CD4-positive, alpha-beta T cell treated with Interleukin-6 for 4 hours (primary cell): ENCODE data around the gene ZSCAN25.
"Not testable (repeated sequence)": the region's sequence is repeated elsewhere in the genome, so short reads cannot be mapped to it uniquely, and the experiment has no call there.

Experiments
- DNase-seq: peaks from one replicate; pipeline ENCODE4 v3.0.0-alpha.2; 2020; ENCODE audit warnings: mixed read lengths

ZSCAN25 gene

DNA sequence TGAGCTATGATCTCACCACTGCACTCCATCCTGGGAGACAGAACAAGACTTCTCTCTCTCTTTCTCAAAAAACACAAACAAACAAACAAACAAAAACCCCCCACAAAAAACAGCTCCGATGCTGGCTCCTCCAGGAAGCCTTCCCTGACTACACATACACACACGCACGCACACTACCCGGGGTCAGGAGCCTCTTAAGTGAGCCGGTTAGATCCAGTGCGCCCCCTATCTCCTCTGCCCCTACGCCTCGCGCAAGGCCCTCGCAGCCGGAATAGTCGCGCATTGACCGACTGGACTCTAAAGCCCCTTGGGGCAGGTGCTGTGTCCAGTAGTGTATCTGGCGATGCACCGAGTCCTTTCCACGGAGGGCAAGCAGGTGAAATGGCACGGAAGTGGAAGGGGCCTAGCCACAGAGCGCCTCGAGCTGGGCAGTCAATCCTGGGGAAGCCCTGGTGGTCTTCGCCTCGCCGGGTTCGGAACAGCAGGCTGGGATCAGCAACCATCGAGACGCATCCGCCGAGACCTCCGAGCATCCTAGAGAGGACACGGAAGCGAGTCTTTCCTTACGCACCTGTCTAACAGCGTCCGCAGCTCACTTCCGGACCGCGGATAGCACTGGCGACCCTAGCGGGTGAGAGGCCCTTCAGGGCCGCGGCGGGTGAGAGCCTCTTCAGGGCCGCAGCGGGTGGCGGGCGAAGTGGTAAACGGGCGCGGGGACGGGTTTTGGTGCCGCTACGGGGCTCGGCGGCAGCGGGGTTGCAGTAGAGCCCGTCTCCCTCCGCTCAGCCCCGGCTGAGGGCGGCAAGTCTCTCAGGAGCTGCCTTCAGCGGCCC is at the start of gene ZSCAN25:
Gene ZSCAN25 (plus strand): TSS at position 588 of the 833 bp plus-strand sequence. CDS start 2,661 bp downstream, outside the sequence.
- DNase-seq, result peak; percentile 91

DNA sequence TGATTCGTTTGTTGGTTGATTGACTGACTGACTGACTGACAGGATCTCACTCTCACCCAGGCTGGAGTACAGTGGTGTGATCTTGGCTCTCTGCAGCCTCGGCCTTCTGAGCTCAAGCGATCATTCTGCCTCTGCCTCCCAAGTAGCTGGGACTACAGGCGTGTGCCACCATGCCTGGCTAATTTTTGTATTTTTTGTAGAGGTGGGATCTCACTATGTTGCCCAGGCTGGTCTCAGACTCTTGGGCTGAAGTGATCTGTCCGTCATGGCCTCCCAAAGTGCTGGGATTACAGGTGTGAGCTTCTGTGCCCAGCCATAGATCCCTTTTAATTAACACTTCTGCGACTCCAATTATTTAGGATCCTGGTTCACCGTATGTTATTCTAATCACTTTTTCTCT is 48.0 kb upstream of the ZSCAN25 start:
- not testable (repeated sequence) for DNase-seq

DNA sequence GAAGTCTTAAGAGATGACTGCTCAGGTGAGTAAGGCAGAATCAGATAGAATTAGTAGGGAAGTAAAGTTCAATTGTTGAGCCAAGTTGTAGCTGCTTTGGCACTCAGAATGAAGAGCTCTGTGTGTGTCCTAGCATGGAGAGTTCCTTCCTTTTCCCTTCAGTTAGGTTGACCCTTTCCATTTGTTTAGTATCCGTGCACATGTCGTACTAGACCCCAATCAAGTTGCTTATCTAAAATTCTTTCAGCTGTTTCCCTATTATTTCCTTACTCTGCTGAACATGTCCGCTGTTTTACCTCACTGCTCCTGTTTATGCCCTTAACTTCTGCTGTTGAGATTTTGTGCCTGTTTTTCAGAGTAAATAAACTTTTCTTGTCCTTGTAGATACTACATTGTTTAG is 45.0 kb upstream of the ZSCAN25 start:
- no peak for DNase-seq

DNA sequence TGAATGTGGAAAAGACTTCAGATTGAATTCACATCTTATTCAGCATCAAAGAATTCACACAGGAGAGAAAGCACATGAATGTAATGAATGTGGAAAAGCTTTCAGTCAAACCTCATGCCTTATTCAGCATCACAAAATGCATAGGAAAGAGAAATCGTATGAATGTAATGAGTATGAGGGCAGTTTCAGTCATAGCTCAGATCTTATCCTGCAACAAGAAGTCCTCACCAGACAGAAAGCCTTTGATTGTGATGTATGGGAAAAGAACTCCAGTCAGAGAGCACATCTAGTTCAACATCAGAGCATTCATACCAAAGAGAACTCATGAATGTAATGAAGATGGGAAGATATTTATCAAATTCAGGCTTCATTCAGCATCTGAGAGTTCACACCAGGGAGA is 43.5 kb upstream of the ZSCAN25 start:
- DNase-seq, result no peak

DNA sequence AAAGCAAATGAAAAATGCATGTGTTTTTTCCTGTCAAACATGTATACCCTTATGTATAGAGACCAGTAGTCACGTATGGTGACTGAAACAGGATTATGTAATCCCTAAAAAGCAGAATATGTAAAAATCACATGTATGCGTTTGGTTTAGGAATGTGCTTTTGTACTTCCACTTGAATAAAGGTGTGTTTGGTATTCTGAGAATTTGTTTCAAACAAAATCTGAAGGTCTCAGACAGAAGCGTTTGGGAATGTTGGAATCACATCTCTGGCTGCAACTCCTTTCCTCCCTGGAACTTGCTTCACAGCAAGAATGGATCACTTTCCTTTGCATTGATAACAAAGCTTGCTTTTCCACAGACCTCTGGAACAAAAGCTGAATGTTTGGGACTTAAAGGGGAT is 40.5 kb upstream of the ZSCAN25 start:
- no peak for DNase-seq

DNA sequence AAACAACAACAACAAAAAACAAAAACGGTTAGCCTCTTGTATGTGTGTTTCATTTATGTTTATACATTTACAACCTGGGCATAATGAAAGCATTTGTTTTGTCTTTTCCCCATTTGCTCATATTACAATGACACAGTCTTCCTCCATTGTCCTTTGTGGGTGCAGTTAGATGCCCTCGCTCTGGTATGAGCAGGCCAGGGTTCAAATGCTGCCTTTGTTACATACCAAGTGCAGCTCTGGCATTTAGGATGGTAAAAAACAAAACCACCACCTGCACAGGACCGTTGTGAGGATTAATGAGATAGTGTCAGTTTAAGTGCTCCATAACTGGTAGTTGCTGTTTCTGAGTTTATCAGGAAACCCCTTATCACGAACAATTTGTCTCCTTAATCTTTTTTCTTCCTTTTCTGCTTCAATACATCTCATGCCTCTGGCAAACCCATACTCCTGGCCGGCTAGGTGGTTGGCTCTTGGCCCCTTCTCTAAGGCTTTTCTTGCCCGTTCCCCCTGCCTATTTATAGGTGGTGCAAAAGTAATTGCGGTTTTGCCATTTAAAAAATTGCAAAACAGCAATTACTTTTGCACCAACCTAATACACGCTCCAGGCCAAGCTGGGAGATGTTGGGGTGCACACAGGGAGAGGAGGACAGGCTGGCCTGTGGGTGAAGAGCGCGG is 37.3 kb upstream of the ZSCAN25 start:
- no peak for DNase-seq

DNA sequence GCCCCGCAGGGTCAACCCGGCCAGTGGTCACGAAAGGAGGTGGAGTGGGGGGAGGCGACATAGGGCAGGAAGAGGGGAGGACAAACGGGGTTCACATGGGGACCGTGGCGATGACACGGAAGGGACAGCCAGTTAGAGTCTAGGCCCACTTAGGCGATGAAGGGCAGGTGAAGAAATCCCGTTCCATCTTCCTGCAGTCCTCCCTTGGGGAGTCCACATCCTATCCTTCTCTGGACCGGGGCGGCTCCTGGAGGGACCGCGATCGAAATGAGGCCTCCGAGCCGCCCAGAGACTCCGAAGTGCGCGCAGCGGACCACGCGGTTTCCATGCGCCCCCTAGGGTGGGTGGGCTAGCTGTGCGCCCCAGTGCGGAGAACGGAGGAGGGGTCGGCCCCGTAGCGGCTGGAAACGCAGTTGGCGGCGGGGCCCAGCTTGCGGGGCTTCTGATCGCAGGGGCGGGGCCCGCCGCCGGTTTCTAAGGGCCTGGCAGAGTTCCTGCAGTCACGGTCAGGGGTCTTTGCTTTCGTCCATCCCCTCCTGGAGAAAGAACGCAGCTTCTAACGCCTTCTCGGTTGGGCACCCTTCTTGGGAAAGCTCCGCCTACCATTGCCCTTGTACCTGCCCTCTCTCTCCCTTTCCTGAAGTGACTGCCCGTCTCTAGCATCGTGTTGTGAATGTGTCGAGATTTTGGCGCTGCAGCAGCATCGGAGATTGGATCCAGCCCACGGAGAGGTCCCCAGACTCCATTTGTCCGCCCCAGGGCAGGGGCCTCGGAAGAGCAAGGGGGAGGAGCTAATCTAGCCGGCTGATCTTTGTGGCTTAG is 36.6 kb upstream of the ZSCAN25 start:
- peak; percentile 79 for DNase-seq

DNA sequence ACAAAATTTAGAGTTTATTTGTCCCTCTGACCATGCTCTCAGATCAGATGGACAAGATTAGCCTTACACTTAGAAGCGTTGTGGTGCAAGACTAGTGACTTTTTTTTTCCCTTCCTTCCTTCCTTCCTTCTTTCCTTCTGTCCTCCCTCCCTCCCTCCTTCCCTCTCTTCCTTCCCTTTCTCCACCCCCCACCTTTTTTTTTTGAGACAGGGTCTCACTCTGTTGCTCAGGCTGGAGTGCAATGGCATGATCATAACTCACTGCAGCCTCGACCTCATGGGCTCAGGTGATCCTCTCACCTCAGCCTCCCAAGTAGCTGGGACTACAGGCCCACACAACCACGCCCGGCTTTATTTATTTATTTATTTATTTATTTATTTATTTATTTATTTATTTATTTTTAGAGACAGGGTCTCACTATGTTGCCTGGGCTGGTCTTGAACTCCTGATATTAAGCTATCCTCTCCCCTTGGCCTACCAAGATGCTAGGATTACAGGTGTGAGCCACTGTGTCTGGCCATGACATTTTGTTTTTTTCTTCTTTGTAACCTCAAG is 35.9 kb upstream of the ZSCAN25 start:
- not testable (repeated sequence) for DNase-seq

DNA sequence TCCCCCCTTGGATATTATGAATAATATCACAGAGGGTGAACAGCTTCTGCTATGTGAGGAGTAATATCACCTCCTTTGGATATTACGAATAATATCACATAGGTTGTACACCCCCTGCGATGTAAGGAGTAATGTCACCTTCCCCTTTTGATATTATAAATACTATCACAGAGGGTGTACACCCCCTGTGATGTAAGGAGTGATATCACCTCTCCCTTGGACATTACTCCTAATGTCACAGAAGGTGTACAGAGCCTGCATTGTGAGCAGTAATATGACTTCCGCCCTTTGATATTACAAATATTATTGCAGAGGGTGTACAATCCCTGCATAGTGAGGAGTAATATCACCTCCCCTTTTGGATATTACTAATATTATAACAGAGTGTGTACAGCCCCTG is 27.9 kb upstream of the ZSCAN25 start:
- no peak for DNase-seq

DNA sequence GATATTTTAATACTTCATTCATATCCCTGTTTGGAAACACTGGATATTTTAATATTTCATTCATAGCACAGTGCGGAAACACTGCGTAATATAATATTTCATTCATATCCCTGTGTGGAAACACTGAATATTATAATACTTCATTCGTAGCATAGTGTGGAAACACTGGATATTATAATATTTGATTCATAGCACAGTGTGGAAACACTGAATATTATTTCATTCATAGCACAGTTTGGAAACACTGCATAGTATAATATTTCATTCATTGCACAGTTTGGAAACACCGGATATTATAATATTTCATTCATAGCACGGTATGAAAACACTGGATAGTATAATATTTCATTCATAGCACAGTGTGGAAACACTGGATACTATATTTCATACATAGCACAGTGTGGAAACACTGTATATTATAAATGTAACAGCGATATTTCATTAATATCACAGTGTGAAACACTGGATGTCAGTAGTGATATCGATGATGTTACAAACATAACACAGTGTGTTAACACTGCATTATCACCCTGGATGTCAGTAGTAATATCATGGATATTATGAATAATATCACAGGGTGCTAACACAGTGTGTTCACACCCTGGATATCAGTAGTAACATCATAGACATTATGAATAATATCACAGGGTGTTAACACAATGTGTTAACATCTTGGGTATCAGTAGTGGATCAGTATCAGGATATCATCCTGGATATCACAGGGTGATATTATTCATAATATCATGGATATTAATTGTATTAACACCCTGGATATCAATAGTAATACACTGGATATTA is 21.6 kb upstream of the ZSCAN25 start:
- no peak for DNase-seq

DNA sequence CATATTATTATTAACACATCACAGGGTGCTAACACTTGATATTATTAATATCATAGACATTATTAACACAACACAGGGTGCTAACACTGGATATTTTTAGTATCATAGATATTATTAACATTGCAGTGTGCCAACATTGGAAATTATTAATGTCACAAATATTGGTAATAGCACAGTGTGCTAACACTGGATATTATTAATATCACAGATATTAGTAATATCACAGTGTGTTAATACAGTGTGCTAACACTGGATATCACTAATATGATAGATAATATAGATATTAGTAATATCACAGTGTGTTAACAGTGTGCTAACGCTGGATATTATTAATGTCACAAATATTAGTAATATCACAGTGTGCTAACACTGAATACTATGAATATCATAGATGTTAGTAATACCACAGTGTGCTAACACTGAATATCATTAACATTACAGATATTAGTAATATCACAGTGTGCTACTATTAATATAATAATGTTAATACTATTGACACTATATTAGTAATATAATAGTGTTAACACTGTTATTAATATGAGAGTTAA is 20.3 kb upstream of the ZSCAN25 start:
- no peak for DNase-seq

DNA sequence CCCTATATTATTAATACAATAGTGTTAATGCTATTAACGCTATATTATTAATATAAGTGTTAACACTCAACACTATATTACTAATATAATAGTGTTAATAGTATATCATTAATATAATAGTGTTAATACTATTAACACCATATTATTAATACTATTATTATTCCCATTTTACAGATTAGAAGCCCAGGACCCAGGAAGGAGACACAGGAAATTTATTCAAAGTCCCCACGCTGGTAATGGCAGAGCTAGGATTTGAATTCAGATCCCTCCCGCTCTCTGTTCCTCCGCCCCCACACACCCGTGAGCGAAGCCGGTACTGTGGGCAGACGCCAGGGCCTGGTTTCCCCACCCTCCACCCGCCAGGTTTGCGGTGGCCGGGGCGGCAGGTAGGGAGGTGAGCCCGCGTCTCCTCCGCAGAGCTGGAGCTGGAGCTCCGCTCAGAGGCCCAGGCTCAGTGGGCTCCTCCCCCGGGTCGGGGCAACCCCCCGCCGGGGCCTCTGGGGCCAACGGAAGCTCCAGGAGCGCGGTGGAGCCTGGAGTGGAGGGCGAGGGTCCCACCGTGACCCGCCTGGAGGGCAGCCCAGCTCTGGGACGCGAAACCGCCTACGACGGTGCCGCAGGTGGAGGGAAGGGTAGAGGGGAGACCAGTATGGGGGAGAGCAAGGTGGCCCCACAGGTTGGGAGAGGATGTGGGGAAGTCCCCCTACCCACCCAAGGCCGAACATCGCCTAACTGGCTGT is 18.8 kb upstream of the ZSCAN25 start, which contains the start of gene TMEM225B:
Gene TMEM225B (plus strand): TSS at position 506 of the 740 bp plus-strand sequence. CDS start 6,122 bp downstream, outside the sequence.
- DNase-seq, result no peak

DNA sequence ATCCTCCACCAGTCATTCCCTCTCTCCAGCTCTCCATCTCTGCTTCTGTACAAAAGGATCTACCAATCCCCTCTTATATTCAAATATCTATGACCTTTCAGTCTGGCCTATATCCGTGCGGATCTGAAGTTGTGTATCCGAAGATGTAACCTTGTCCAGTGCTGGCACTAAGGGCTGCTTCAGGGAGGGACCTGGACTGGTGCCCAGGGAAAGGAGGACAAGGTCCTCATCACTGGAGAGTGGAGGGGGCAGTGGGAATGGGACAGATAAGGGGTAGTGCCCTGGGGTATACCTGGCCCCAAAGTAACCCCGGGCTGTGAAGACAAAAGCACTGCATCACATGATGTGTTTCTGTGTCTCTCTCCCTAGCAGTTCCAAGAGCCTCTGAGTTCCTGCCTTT is 16.9 kb upstream of the ZSCAN25 start:
- DNase-seq, result no peak

DNA sequence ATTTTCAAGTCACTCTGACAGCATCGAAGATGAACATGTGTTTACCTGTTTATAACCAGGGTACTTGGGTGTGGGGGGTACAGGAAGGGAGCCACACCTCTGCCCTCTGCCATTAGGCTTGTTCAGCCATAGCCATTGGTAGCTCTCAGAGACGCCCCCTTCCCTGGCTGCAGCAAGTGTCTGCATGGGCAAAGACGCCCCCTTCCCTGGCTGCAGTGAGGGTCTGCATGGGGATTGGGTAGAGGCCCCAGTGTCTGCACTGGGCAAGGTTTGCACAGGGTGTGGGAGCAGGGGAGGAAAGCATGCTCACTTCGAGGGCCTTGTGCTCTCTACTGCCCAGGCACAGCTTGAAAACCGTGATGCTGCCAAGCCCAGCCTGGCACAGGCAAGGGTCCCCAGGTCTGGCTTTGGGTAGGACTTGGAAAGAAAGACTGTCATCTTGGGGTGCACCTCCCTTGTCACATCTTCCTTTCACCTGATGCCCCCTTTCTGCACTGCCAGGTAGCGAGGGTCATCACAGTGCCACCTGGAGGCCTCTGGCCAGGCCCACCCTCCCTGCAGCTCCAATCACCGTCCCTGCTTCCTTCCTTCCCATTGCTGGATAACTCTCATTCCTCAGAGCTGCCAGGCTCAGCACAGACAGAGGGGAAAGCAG is 15.0 kb upstream of the ZSCAN25 start:
- DNase-seq, result no peak

DNA sequence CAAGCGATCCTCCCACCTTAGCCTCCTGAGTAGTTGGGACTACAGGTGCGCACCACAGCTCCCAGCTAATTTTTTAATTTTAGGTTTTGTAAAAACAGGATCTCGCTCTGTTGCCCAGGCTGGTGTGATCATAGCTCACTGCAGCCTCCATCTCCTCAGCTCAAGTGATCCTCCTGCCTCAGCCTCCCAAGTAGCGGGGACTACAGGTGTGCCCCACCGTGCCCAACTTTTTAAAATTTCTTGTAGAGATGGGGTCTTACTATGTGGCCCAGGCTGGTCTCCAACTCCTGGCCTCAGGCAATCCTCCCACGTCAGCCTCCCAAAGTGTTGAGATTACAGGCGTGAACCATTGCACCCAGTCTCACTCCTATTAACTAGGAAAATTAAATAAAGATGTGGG is 11.2 kb upstream of the ZSCAN25 start:
- no peak for DNase-seq

DNA sequence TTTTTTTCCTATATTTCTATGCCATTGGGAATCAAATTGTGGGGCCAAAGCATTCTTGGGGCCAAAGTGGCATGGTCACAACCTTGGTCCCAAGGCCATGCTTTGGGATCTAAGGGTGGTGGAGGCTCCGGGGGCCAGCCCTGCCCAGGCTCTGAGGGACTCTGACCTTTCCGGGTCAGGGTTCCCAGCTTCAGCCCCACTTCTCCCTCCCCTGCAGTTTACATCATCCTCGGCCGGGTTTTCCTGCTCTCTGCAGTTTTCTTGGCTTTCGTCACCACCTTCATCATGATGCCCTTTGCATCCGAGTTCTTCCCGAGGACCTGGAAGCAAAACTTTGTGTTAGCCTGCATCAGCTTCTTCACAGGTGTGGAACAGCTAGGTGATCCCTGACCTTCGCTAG is 10.2 kb upstream of the ZSCAN25 start:
- DNase-seq, result no peak

DNA sequence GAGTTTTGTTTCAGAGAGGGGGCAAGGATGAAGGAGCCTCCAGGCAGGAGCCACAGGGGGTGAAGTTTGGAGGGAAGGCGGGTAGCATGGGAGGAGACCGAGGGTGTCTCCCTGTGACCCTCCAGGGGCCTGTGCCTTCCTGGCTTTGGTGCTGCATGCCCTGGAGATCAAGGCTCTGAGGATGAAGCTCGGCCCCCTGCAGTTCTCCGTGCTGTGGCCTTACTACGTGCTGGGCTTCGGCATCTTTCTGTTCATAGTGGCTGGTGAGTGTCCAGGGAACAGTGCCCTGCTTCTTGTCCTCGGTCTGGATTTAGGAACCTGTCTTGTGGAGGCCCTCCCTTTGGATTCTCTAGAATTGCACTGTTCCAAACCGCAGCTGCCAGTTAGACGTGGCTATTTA is 9.2 kb upstream of the ZSCAN25 start:
- no peak for DNase-seq

DNA sequence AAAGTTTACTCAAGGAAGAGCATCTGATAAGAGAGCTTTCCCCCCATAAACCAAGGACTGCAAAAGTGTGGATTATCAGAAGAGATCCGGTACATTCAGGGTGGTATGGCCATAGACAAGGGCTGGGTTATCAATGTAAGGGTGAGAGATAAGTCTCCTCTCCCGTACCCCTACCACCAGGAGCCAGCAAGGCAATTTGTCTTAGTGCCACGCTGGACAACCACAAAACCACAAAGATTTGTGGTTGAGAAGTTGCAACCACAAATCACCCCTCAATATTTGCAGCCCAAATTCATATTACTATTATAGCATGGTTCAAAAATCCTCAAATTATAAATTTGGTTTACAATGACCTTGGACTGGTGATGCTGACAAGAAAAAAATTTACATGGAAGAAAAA is 2.3 kb upstream of the ZSCAN25 start:
- DNase-seq, result no peak

DNA sequence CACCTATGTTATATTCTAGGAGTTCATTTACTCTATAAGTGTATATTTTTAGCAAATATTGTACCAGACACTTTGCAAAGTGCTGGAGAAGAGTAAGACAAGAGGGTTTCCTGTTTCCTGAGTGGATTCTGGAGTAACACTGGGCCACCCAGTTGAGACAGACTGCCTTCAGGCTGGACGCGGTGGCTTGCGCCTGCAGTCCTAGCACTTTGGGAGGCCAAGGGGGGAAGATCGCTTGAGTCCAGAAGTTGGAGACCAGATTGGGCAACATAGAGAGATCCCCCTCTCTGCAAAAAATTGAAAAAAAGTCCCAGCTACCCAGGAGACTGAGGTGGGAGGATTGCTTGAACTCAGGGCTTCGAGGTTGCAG is 772 bp upstream of the ZSCAN25 start:
- DNase-seq, result no peak

DNA sequence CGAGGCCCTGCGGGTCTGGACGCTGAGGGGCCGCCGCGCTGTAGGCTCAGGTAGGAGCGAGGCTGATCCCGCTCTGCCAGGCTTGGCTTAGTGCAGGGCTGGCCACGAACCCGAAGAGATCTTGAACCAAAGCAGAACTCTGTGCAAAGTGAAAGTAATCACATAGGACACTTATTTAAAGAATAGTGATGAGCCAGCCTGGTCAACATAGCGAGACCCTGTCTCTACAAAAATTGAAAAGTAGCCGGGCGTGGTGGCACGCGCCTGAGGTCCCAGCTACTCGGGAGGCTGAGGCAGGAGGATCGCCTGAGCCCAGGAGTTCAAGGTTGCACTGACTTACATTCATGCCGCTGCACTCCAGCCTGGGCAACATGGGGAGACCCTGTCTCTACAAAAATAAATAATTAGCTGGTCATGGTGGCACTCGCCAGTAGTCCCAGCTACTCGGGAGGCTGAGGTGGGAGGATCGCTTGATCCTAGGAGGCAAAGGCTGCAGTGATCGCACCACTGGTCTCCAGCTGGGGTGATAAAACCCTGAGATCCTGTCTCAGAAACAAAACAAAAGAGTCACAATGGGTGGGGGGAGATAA is 541 bp downstream of the ZSCAN25 start:
- no peak for DNase-seq
